ENCODE measurements around the gene WDR70. TPM values are rescaled to one million over a fixed set of nuclear protein-coding genes. Genes with fewer than 3 reads are reported as not detected.

The WDR70 gene
- total and polyA plus RNA-seq, 3 donors from 2014 or later: 25.3 to 27.6 (median 25.5) TPM

DNA sequence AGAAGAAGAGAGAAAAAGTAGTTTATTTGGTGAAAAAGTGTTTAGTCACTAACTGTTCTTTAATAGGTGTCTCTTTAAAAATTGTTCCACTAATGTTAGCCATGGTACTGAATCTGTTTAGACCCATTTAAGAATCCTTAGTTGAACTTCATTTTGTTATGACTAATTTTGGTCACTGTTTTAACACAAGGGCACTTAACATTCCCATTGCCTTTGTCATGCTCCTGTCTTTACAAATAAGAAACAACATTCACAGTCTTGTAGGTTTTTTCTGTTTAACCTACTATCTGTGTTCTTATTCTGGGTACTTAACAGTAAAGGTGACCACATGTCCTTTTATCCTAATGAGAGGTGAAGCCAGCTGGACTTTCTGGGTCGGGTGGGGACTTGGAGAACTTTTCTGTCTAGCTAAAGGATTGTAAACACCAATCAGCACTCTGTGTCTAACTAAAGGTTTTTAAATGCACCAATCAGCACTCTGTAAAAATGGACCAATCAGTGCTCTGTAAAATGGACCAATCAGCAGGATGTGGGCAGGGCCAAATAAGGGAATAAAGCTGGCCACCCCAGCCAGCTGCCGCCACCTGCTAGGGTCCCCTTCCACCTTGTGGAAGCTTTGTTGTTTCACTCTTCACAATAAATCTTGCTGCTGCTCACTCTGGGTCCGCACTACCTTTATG is 116.7 kb downstream of the WDR70 start:
- WGBS, 2 donors: 65 to 80% methylated on average over 3 of the region's 3 CpGs
- intact Hi-C loops (cut with DNase I; ENCODE audit: low total_unique reads): no loop called here

DNA sequence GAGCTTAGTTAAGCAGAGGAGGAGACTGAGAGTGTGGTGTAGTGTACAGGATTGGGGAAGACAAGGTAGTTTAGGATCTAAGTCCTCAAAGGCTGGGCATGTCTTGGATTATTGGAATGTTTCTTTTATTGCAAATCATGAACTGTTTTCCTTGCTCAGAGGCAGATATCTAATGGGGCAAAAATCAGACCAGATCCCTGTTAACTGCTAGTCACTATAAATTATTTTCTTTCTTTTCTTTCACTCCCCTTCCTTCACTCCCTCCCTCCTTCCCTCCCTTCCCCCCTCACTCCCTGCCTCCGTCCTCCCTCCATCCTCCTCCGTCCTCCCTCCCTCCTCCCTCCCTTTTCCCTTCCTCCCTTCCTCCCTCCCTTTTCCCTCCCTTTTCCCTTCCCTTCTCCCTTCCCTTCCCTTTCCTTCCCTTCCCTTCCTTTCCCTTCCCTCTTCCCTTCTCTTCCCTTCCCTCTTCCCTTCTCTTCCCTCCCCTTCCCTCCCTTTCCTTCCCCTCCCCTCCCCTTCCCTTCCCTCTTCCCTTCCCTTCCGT is 117.9 kb downstream of the WDR70 start:
- H3K4me1 ChIP-seq: no peaks in the 10 kb centered on the region
- DNase-seq: no peak
- no peaks in the 10 kb centered on the region for H3K27me3 ChIP-seq
- no peak overlapping the region for H3K27ac ChIP-seq
- TF ChIP-seq, protein P1, sequence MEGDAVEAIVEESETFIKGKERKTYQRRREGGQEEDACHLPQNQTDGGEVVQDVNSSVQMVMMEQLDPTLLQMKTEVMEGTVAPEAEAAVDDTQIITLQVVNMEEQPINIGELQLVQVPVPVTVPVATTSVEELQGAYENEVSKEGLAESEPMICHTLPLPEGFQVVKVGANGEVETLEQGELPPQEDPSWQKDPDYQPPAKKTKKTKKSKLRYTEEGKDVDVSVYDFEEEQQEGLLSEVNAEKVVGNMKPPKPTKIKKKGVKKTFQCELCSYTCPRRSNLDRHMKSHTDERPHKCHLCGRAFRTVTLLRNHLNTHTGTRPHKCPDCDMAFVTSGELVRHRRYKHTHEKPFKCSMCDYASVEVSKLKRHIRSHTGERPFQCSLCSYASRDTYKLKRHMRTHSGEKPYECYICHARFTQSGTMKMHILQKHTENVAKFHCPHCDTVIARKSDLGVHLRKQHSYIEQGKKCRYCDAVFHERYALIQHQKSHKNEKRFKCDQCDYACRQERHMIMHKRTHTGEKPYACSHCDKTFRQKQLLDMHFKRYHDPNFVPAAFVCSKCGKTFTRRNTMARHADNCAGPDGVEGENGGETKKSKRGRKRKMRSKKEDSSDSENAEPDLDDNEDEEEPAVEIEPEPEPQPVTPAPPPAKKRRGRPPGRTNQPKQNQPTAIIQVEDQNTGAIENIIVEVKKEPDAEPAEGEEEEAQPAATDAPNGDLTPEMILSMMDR (IDR thresholded peaks at IDR 0.05): no peak
- 77 to 79% methylated on average over 3 of the region's 3 CpGs for WGBS, 2 donors
- no peak overlapping the region for H3K4me3 ChIP-seq
- H3K36me3 ChIP-seq (ENCODE audit: low read depth, missing control alignments): no peaks in the 10 kb centered on the region
- H3K9me3 ChIP-seq: no peaks in the 10 kb centered on the region
- intact Hi-C loops (cut with DNase I; ENCODE audit: low total_unique reads): no loop called here

More for the DNA sequence above, 116.7 kb downstream of the WDR70 start:
- H3K27ac ChIP-seq: no peak overlapping the region
- H3K36me3 ChIP-seq (ENCODE audit: low read depth, missing control alignments): no peaks in the 10 kb centered on the region
- TF ChIP-seq, protein P1 (IDR thresholded peaks at IDR 0.05): no peak
- TF ChIP-seq POLR2A (IDR thresholded peaks at IDR 0.05): no peak
- no peak overlapping the region for H3K4me3 ChIP-seq
- no peaks in the 10 kb centered on the region for H3K9me3 ChIP-seq
- DNase-seq: peak; percentile 21
- H3K4me1 ChIP-seq: no peaks in the 10 kb centered on the region
- H3K27me3 ChIP-seq: no peaks in the 10 kb centered on the region

DNA sequence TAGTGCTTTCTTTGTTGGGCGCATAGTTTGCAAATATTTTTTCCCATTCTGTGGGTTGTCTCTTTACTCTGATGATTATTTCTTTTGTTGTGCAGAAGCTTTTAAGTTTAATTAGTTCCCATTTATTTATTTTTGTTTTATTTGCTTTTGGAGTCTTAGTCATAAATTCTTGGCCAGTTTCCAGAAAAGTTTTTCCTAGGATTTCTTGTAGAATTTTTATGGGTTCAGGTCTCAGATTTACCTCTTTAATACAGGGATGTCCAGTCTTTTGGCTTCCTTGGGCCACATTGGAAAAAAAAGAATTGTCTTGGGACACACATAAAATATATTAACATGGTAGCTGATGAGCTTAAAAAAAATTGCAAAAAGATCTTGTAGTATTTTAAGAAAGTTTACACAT is 122.0 kb downstream of the WDR70 start:
- Histone ChIP-seq H3K36me3 (ENCODE audit: low read depth, missing control alignments) (no peaks in the 10 kb centered on the region), H3K27ac (no peak overlapping the region), H3K4me1 (no peaks in the 10 kb centered on the region), H3K9me3 (no peaks in the 10 kb centered on the region), H3K27me3 (no peaks in the 10 kb centered on the region), H3K4me3 (no peak overlapping the region)
- 88 to 89% methylated on average over 1 of the region's 1 CpG for WGBS, 2 donors
- intact Hi-C loops (cut with DNase I; ENCODE audit: low total_unique reads): no loop called here
- no peak for TF ChIP-seq POLR2A (IDR thresholded peaks at IDR 0.05)
- TF ChIP-seq, protein P1 (IDR thresholded peaks at IDR 0.05): no peak
- no peak for DNase-seq

- Histone ChIP-seq H3K9me3 (no peaks in the 10 kb centered on the region), H3K27me3 (no peaks in the 10 kb centered on the region), H3K27ac (no peak overlapping the region), H3K4me1 (no peaks in the 10 kb centered on the region), H3K4me3 (no peak overlapping the region), H3K36me3 (ENCODE audit: low read depth, missing control alignments) (no peaks in the 10 kb centered on the region)
- intact Hi-C loops (cut with DNase I; ENCODE audit: low total_unique reads): no loop called here
- 94 to 100% methylated on average over 3 of the region's 3 CpGs for WGBS, 2 donors
- TF ChIP-seq, protein P1 (IDR thresholded peaks at IDR 0.05): no peak
- no peak for TF ChIP-seq POLR2A (IDR thresholded peaks at IDR 0.05)
- no peak for DNase-seq
Observed at GRCh38 chr5:37506241-37506640, 127.1 kb downstream of the WDR70 start.

DNA sequence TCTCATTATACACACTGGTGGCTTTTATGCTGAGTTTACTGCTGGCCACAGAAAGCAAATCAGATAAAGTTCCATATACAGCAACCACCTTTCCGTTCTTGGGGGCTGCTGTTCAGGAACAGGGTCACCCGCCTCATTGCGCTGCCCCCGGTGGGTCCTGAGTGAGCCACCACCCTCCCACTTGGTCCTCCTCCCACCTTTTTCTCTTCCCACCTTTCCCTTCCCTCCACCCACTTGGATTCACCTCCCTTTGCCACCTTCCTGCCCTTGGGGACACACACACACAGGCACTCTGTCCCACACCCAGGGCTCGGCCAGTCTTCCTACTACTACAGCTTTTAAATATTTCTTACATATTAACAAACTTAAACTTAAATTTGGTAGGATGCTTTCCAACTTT is 127.6 kb downstream of the WDR70 start:
- H3K4me1 ChIP-seq: no peaks in the 10 kb centered on the region
- TF ChIP-seq POLR2A (IDR thresholded peaks at IDR 0.05): no peak
- TF ChIP-seq, protein P1 (IDR thresholded peaks at IDR 0.05): no peak

More for the DNA sequence above, 127.6 kb downstream of the WDR70 start:
- 94 to 96% methylated on average over 5 of the region's 5 CpGs for WGBS, 2 donors
- DNase-seq: no peak
- H3K4me3 ChIP-seq: no peak overlapping the region
- no peak overlapping the region for H3K27ac ChIP-seq
- no peaks in the 10 kb centered on the region for H3K36me3 ChIP-seq (ENCODE audit: low read depth, missing control alignments)
- no peaks in the 10 kb centered on the region for H3K27me3 ChIP-seq
- no peaks in the 10 kb centered on the region for H3K9me3 ChIP-seq
- intact Hi-C loops (cut with DNase I; ENCODE audit: low total_unique reads): no loop called here
